T-cell (primary cell): ENCODE measurements around the gene OR10A4. TPM values are rescaled to one million over a fixed set of nuclear protein-coding genes. Genes with fewer than 3 reads are reported as not detected.
"Not testable (repeated sequence)": the region's sequence is repeated elsewhere in the genome, so short reads cannot be mapped to it uniquely, and the experiment has no call there.

ENCODE experiments used
- ATAC-seq, 4 experiments: fragments of 200-7000 bp in 3 of 4; fragments of 150-1000 bp in 1 of 4; cut with Tn5 transposase; replicated peaks in 1 of 4; 1 replicate in 3 of 4; 2 replicates in 1 of 4; pipeline ENCODE4 v1.10.0; 2021; ENCODE audit warnings: moderate library complexity in 3 of 4, mild to moderate bottlenecking in 2 of 4, moderate number of reproducible peaks in 1 of 4
- CTCF ChIA-PET, 2 donors: fragments of 300-600 bp; sonication (Branson Sonifier 250); formaldehyde crosslinking; loops; one replicate each; lab custom pipeline; 2022; ENCODE audit warnings: antibody characterized with exemption in 2 of 2; lab: Charles Lee
- POLR2A ChIA-PET, 2 donors: fragments of 300-600 bp; sonication (Branson Sonifier 250); formaldehyde crosslinking; loops; one replicate each; lab custom pipeline; 2022; ENCODE audit warnings: antibody characterized with exemption in 2 of 2; lab: Charles Lee
- DNase-seq, 35 experiments: peaks; one replicate each; pipeline versions ENCODE4 v3.0.0 to v3.0.0-alpha.2; 2013 to 2023
- H3K27ac ChIP-seq: one replicate; pipeline ENCODE4 v1.5.1; 2013; ENCODE audit warnings: low read length
- H3K27me3 ChIP-seq, 2 experiments: replicated peaks in 1 of 2; 1 replicate in 1 of 2; 2 replicates in 1 of 2; pipeline versions ENCODE4 v1.6.1 to v1.7.0; 2013; ENCODE audit warnings: low read length in 1 of 2, mixed read lengths in 1 of 2; ENCODE audit not compliant: control insufficient read depth in 2 of 2, insufficient read depth in 2 of 2; ENCODE audit errors: extremely low read depth in 1 of 2
- H3K36me3 ChIP-seq, 2 donors: 1 replicate in 1 of 2; 2 replicates in 1 of 2; pipeline versions ENCODE4 v1.6.1 to v1.7.0; 2013; ENCODE audit warnings: low read length in 1 of 2; ENCODE audit not compliant: control insufficient read depth in 2 of 2, insufficient read depth in 1 of 2; ENCODE audit errors: extremely low read depth in 1 of 2
- H3K4me1 ChIP-seq, 2 experiments: 1 replicate in 1 of 2; 2 replicates in 1 of 2; pipeline versions ENCODE4 v1.6.1 to v1.7.0; 2013; ENCODE audit warnings: low read length in 2 of 2, mixed read lengths in 1 of 2; ENCODE audit not compliant: insufficient read depth in 2 of 2, control insufficient read depth in 1 of 2; ENCODE audit errors: extremely low read depth in 1 of 2
- H3K4me3 ChIP-seq, 2 donors: 1 replicate in 1 of 2; 2 replicates in 1 of 2; pipeline versions ENCODE4 v1.5.1 to v1.7.0; 2013; ENCODE audit warnings: mild to moderate bottlenecking in 2 of 2, low read length in 1 of 2, moderate library complexity in 1 of 2; ENCODE audit not compliant: control insufficient read depth in 1 of 2; ENCODE audit errors: extremely low read depth in 1 of 2
- H3K9me3 ChIP-seq: 2 replicates; pipeline ENCODE4 v1.7.0; 2013
- H3K27ac Mint-ChIP-seq, 2 donors: one replicate each; pipeline ENCODE4 v1.8.0; 2020 to 2021; ENCODE audit warnings: mild to moderate bottlenecking in 2 of 2, mixed read lengths in 2 of 2
- H3K27me3 Mint-ChIP-seq, 2 donors: one replicate each; pipeline ENCODE4 v1.8.0; 2021 to 2022; ENCODE audit warnings: mixed read lengths in 2 of 2
- H3K36me3 Mint-ChIP-seq: one replicate; pipeline ENCODE4 v1.8.0; 2021; ENCODE audit warnings: mixed read lengths
- H3K4me1 Mint-ChIP-seq, 3 donors: one replicate each; pipeline ENCODE4 v1.8.0; 2020 to 2022; ENCODE audit warnings: mixed read lengths in 3 of 3, mild to moderate bottlenecking in 1 of 3
- H3K4me3 Mint-ChIP-seq, 3 donors: one replicate each; pipeline ENCODE4 v1.8.0; 2020 to 2022; ENCODE audit warnings: mild to moderate bottlenecking in 3 of 3, mixed read lengths in 3 of 3, moderate library complexity in 3 of 3
- H3K9me3 Mint-ChIP-seq, 3 donors: one replicate each; pipeline ENCODE4 v1.8.0; 2020 to 2022; ENCODE audit warnings: mixed read lengths in 3 of 3
- WGBS: methylation state at CpG from one replicate; pipeline ENCODE4 v1.1.5; 2013; ENCODE audit warnings: missing lambda C conversion rate; ENCODE audit not compliant: insufficient coverage; 5-methylcytosine and 5-hydroxymethylcytosine counted together
- total RNA-seq, 35 experiments: library from RNA in 6 of 35; stranded (reverse) in 6 of 35; fragments of 120-200 nt in 1 of 35; gene quantifications; one replicate each; pipeline versions ENCODE4 v1.2.1 to v1.2.4 and lab custom pipeline; 2013 to 2026

The OR10A4 gene
- total RNA-seq, 5 donors from 2014 or later (not counting 1 experiment from before 2014, with no cell fraction given): not detected

DNA sequence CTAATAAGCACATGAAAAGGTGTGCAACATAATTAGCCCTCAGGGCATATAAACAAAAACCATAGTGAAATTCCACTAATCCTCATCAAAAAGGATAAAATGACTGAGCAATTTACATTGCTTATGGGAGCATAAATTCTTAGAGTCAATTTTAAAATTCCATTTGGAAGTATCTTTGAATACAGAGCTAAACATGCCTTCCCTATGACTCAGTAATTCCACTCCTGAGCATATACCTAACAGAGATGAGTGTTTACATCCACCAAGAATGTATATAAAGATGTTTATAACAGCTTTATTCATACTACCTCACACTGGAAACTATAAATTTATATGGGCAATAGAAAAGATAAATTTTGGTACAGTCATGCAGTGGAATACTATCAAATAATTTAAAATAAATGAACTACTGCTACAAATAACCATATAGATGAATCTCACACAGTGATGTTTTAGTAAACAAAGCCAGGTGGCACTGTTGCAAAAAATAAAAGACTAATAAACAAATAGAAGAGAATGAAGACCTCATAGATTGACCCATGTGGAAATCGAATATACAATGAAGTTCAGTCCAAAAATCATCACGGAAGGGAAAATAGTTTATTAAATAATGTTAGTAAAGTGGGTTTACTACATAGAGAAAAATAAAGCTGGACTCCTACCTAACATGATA is 24.0 kb downstream of the OR10A4 start:
- no peak for DNase-seq
- ChIA-PET POLR2A (interaction anchor here in 1 of 2 donors (0.6 kb wide), 1 partner anchor 323 kb away, joined by 3 read pairs; no protein-coding TSS in a partner anchor), CTCF (interaction anchor here in 1 of 2 donors (0.6 kb wide), 1 partner anchor 37 kb away, joined by 12 read pairs; no protein-coding TSS in a partner anchor)
- Histone ChIP-seq H3K9me3 (no peaks in the 10 kb centered on the region), H3K27me3 (no peaks in the 10 kb centered on the region), H3K27ac (no peak overlapping the region), H3K4me1 (no peaks in the 10 kb centered on the region), H3K4me3 (no peak overlapping the region), H3K36me3 (no peaks in the 10 kb centered on the region)
- Mint-ChIP-seq H3K27ac (no peak overlapping the region), H3K27me3 (peaks cover 12 to 20% of the 10 kb centered on the region in 2 donors), H3K4me1 (no peaks in the 10 kb centered on the region), H3K9me3 (no peaks in the 10 kb centered on the region), H3K36me3 (no peaks in the 10 kb centered on the region), H3K4me3 (no peak overlapping the region)
- no CpG with 5 or more reads among the region's 2 CpGs for WGBS
- ATAC-seq: no peak

DNA sequence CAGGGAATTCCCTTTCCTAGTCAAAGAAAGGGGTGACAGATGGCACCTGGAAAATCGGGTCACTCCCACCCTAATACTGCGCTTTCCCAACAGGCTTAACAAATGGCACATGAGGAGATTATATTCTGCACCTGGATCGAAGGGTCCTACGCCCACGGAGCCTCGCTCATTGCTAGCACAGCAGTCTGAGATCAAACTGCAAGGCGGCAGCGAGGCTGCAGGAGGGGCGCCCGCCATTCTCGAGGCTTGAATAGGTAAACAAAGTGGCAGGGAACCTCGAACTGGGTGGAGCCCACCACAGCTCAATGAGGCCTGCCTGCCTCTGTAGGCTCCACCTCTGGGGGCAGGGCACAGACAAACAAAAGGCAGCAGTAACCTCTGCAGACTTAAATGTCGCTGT is 28.4 kb downstream of the OR10A4 start:
- CTCF ChIA-PET, H3K36me3 ChIP-seq, H3K4me1 ChIP-seq, H3K4me3 Mint-ChIP-seq, H3K36me3 Mint-ChIP-seq, H3K9me3 ChIP-seq, ATAC-seq, H3K4me1 Mint-ChIP-seq, H3K27ac Mint-ChIP-seq, H3K27me3 Mint-ChIP-seq, H3K27me3 ChIP-seq, H3K27ac ChIP-seq, POLR2A ChIA-PET, H3K4me3 ChIP-seq, DNase-seq, H3K9me3 Mint-ChIP-seq: not testable (repeated sequence)
- 81% methylated on average over 10 of the region's 13 CpGs for WGBS

DNA sequence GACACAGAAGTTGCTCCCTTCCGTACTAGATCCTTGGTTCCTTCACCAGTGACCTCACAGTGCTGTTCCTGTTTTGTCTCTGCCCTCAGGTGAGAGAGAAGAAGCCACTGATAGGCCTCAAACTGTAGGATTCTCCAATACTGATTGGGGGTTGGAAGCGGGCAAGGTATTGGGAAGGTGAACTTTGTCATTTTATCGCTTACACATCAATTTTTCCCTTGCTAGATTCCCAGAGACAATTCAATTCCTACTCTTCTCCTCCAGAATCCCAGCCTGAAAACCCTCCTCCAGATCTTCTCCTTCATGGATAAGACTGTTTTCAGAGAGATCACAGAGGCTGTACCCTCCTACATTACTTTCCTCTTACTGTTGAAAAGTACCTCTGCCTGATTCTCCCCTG is 35.0 kb downstream of the OR10A4 start:
- H3K36me3 Mint-ChIP-seq: no peaks in the 10 kb centered on the region
- H3K27me3 Mint-ChIP-seq: no peaks in the 10 kb centered on the region
- CTCF ChIA-PET: no interaction called here
- H3K9me3 Mint-ChIP-seq: no peaks in the 10 kb centered on the region
- DNase-seq (no peak), ATAC-seq (no peak)
- POLR2A ChIA-PET: no interaction called here
- no peak overlapping the region for H3K4me3 Mint-ChIP-seq
- no peaks in the 10 kb centered on the region for H3K27me3 ChIP-seq
- H3K36me3 ChIP-seq: no peaks in the 10 kb centered on the region
- 83% methylated on average over 1 of the region's 3 CpGs for WGBS
- H3K4me1 Mint-ChIP-seq: peaks cover 0 to 4% (median 2%) of the 10 kb centered on the region in 3 donors
- H3K27ac Mint-ChIP-seq: no peak overlapping the region
- no peak overlapping the region for H3K4me3 ChIP-seq
- H3K4me1 ChIP-seq: no peaks in the 10 kb centered on the region
- no peaks in the 10 kb centered on the region for H3K9me3 ChIP-seq
- no peak overlapping the region for H3K27ac ChIP-seq

DNA sequence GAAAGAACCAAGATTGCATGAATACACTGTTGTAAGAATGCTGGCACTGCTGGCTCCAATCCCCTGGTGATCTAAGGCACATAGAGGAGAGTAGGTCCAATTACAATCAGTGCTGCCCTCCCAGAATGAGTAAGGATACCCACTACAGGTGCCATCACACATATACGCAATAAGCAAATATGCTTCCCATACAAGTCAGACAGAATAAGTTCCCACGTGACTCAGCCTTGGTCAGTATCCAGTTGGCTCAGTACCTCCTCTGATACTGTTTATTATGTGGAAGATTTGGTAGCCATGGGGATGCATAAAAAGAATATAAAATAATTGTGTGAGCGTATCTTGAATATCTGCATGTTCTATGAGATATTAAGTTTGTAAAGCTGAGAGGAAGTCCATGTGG is 35.5 kb downstream of the OR10A4 start:
- no peak overlapping the region for H3K4me3 ChIP-seq
- no peak for DNase-seq
- ChIA-PET POLR2A (no interaction called here), CTCF (no interaction called here)
- no peak overlapping the region for H3K27ac ChIP-seq
- Mint-ChIP-seq H3K27me3 (no peaks in the 10 kb centered on the region), H3K4me1 (peaks cover 0 to 4% (median 2%) of the 10 kb centered on the region in 3 donors), H3K36me3 (no peaks in the 10 kb centered on the region), H3K9me3 (no peaks in the 10 kb centered on the region), H3K4me3 (no peak overlapping the region), H3K27ac (no peak overlapping the region)
- H3K9me3 ChIP-seq: no peaks in the 10 kb centered on the region
- WGBS: 100% methylated on average over 1 of the region's 3 CpGs
- H3K27me3 ChIP-seq: no peaks in the 10 kb centered on the region
- no peaks in the 10 kb centered on the region for H3K36me3 ChIP-seq
- no peak for ATAC-seq
- no peaks in the 10 kb centered on the region for H3K4me1 ChIP-seq

DNA sequence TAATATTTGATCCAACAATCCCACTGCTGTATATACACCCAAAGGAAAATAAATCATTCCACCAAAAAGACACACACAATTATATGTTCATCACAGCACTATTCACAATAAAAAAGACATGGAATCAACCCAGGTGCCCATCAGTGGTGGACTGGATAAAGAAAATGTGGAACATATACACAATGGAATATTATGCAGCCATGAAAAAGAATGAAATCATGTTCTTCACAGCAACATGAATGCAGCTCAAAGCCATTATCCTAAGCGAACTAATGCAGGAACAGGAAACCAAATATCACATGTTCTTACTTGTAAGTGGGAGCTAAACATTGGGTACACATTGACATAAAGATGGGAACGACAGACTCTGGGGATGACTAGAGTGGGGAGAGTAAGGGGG is 43.3 kb downstream of the OR10A4 start:
- no peaks in the 10 kb centered on the region for H3K4me1 ChIP-seq
- CTCF ChIA-PET: no interaction called here
- ATAC-seq (no peak), DNase-seq (no peak)
- H3K27me3 ChIP-seq: no peaks in the 10 kb centered on the region
- H3K36me3 ChIP-seq: no peaks in the 10 kb centered on the region
- H3K9me3 Mint-ChIP-seq: peaks cover 0 to 5% (median 0%) of the 10 kb centered on the region in 3 donors
- no peaks in the 10 kb centered on the region for H3K36me3 Mint-ChIP-seq
- no peak overlapping the region for H3K27ac ChIP-seq
- no peak overlapping the region for H3K4me3 Mint-ChIP-seq
- H3K4me1 Mint-ChIP-seq: no peaks in the 10 kb centered on the region
- H3K4me3 ChIP-seq: no peak overlapping the region
- no peaks in the 10 kb centered on the region for H3K9me3 ChIP-seq
- POLR2A ChIA-PET: no interaction called here
- H3K27me3 Mint-ChIP-seq: peaks cover 13 to 32% of the 10 kb centered on the region in 2 donors
- H3K27ac Mint-ChIP-seq: no peak overlapping the region
- WGBS: no CpG with 5 or more reads among the region's 2 CpGs

DNA sequence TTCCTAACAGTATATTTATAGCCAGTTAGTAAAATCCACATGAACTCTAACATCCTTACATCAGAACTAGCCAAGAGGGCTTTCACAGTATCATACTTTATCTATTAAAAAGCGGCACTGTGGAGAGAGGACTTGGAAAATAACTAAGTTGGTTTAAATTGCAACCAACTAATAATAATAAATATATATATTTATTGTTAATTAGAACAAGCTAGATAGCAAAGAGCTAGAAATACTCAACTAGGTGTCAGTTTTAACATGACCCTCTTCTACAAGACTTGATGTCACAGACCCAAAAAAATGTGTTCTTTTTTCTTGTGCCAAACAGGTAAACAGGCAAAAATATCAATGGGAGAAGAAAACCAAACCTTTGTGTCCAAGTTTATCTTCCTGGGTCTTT is 44.3 kb downstream of the OR10A4 start, which contains the start of gene OR2D3:
Gene OR2D3 (plus strand): TSS at position 301 of the 400 bp plus-strand sequence. CDS start 0 bp downstream, at position 301.
- ChIA-PET CTCF (no interaction called here), POLR2A (no interaction called here)
- no peaks in the 10 kb centered on the region for H3K4me1 ChIP-seq
- H3K27ac ChIP-seq: no peak within 1 kb of the TSS
- no peaks in the 10 kb centered on the region for H3K27me3 ChIP-seq
- H3K27me3 Mint-ChIP-seq: peaks cover 14 to 37% of the 10 kb centered on the region in 2 donors
- peaks cover 2% of the 10 kb centered on the region in 3 donors for H3K4me1 Mint-ChIP-seq
- no peaks in the 10 kb centered on the region for H3K9me3 ChIP-seq
- H3K36me3 Mint-ChIP-seq: no peaks in the 10 kb centered on the region
- no peak within 1 kb of the TSS for H3K4me3 Mint-ChIP-seq
- no CpG with 5 or more reads among the region's 1 CpG for WGBS
- H3K27ac Mint-ChIP-seq: no peak within 1 kb of the TSS
- peaks cover 0 to 5% (median 0%) of the 10 kb centered on the region in 3 donors for H3K9me3 Mint-ChIP-seq
- ATAC-seq: no peak
- DNase-seq: no peak
- H3K36me3 ChIP-seq: no peaks in the 10 kb centered on the region
- no peak within 1 kb of the TSS for H3K4me3 ChIP-seq
